Endothelial cell of umbilical vein (primary cell): ENCODE results near the gene TTLL13. TPM values are rescaled to one million over a fixed set of nuclear protein-coding genes. Genes with fewer than 3 reads are reported as not detected.

ENCODE experiments used
- BruUV-seq: library from RNA; stranded (reverse); fragments of 400-500 nt; replicated peaks from 2 replicates; lab custom pipeline; 2021; lab: Mats Ljungman, UMichigan
- CTCF ChIA-PET: fragments of 300-600, 350-600 bp; sonication (Branson Sonifier 250); formaldehyde crosslinking; loops from one replicate; lab custom pipeline; 2021; ENCODE audit warnings: antibody characterized with exemption, inconsistent platforms; lab: Charles Lee
- POLR2A ChIA-PET: fragments of 300-600, 350-600 bp; sonication (Branson Sonifier 250); formaldehyde crosslinking; loops from one replicate; lab custom pipeline; 2021; ENCODE audit warnings: antibody characterized with exemption, inconsistent platforms; lab: Charles Lee
- DNase-seq: peaks from one replicate; pipeline ENCODE4 v3.0.0-alpha.2; 2011; ENCODE audit warnings: low read depth, low spot score
- FAIRE-seq: peaks from 2 replicates; lab custom pipeline; 2011; peaks lifted over from hg19 to GRCh38; lab: Jason Lieb, UNC
- H2AFZ ChIP-seq: 2 replicates; pipeline ENCODE4 v1.6.0; 2012; ENCODE audit warnings: low read depth, low read length, control low read depth, inconsistent platforms
- H3K27ac ChIP-seq: 2 replicates; pipeline ENCODE4 v1.5.1; 2011; ENCODE audit warnings: low read depth, mild to moderate bottlenecking, control low read depth, low read length, moderate library complexity; ENCODE audit not compliant: insufficient read depth
- H3K27me3 ChIP-seq, 2 experiments: 2 replicates each; pipeline versions ENCODE4 v1.6.0 to v1.6.1; 2011; ENCODE audit warnings: low read length in 2 of 2, mixed read lengths in 1 of 2; ENCODE audit not compliant: control insufficient read depth in 2 of 2, insufficient read depth in 2 of 2
- H3K36me3 ChIP-seq, 2 experiments: 2 replicates in 1 of 2; 3 replicates in 1 of 2; pipeline ENCODE4 v1.5.1; 2011; ENCODE audit warnings: low read length in 2 of 2, mild to moderate bottlenecking in 1 of 2, moderate library complexity in 1 of 2; ENCODE audit not compliant: control insufficient read depth in 2 of 2, insufficient read depth in 2 of 2; ENCODE audit errors: extremely low read depth in 1 of 2
- H3K4me1 ChIP-seq: 3 replicates; pipeline ENCODE4 v1.5.1; 2011; ENCODE audit warnings: mild to moderate bottlenecking, low read length; ENCODE audit not compliant: control insufficient read depth, insufficient read depth; ENCODE audit errors: extremely low read depth
- H3K4me2 ChIP-seq: 2 replicates; pipeline ENCODE4 v1.6.1; 2011; ENCODE audit warnings: low read length, control low read depth, mixed read lengths; ENCODE audit not compliant: insufficient read depth
- H3K4me3 ChIP-seq, 3 experiments: fragments of 200-600 bp in 1 of 3; sonication (generic), shearing (Covaris generic) in 1 of 3; replicated peaks in 1 of 3; 2 replicates each; pipeline ENCODE4 v1.5.1; 2011 to 2016; ENCODE audit warnings: control low read depth in 3 of 3, low read length in 3 of 3, mild to moderate bottlenecking in 2 of 3, inconsistent platforms in 1 of 3, low read depth in 1 of 3, moderate library complexity in 1 of 3; ENCODE audit not compliant: insufficient read depth in 1 of 3
- H3K79me2 ChIP-seq: 2 replicates; pipeline ENCODE4 v1.6.0; 2012; ENCODE audit warnings: low read length, inconsistent platforms; ENCODE audit not compliant: control insufficient read depth, insufficient read depth
- H3K9ac ChIP-seq: replicated peaks from 2 replicates; pipeline ENCODE3; 2011; ENCODE audit warnings: low read length, control low read depth; ENCODE audit not compliant: insufficient read depth; ENCODE audit errors: extremely low read depth
- H3K9me1 ChIP-seq: replicated peaks from 3 replicates; pipeline ENCODE4 v1.6.0; 2011; ENCODE audit warnings: mild to moderate bottlenecking, low read length; ENCODE audit not compliant: control insufficient read depth, insufficient read depth; ENCODE audit errors: extremely low read depth
- H3K9me3 ChIP-seq: replicated peaks from 2 replicates; pipeline ENCODE4 v1.5.1; 2012; ENCODE audit warnings: low read length, inconsistent platforms; ENCODE audit not compliant: control insufficient read depth, insufficient read depth
- H4K20me1 ChIP-seq: replicated peaks from 2 replicates; pipeline ENCODE3; 2011; ENCODE audit warnings: mild to moderate bottlenecking, low read length; ENCODE audit not compliant: control insufficient read depth, insufficient read depth; ENCODE audit errors: extremely low read depth
- EZH2 ChIP-seq: IDR thresholded peaks from 2 replicates; pipeline ENCODE4 v1.6.1; 2012; ENCODE audit warnings: borderline replicate concordance, low read depth, mild to moderate bottlenecking, moderate library complexity, low read length, inconsistent platforms; ENCODE audit not compliant: severe bottlenecking
- FOS ChIP-seq: IDR thresholded peaks from 2 replicates; pipeline ENCODE4 v1.6.1; 2011; ENCODE audit warnings: mild to moderate bottlenecking, low read length, moderate library complexity, borderline replicate concordance; ENCODE audit not compliant: insufficient read depth
- GATA2 ChIP-seq: IDR thresholded peaks from 2 replicates; pipeline ENCODE4 v1.7.0; 2011; ENCODE audit warnings: low read depth, mild to moderate bottlenecking, moderate library complexity, mixed read lengths, low read length; ENCODE audit not compliant: insufficient read length, insufficient read depth
- JUN ChIP-seq: IDR thresholded peaks from 2 replicates; pipeline ENCODE4 v1.6.1; 2011; ENCODE audit warnings: borderline replicate concordance, low read depth; ENCODE audit not compliant: insufficient read length, insufficient read depth
- MYC ChIP-seq: IDR thresholded peaks from one replicate; pipeline ENCODE4 v1.6.1; 2011; ENCODE audit warnings: mild to moderate bottlenecking, low read depth, low read length
- POLR2A ChIP-seq: IDR thresholded peaks from 2 replicates; pipeline ENCODE4 v1.6.1; 2012; ENCODE audit warnings: low read depth, mild to moderate bottlenecking, control low read depth, low read length
- POLR2AphosphoS5 ChIP-seq: IDR thresholded peaks from 2 replicates; pipeline ENCODE4 v1.6.1; 2012; ENCODE audit warnings: low read depth, mild to moderate bottlenecking, control low read depth, low read length, moderate library complexity; ENCODE audit not compliant: insufficient read depth
- dilution Hi-C: fragments of 300-500 bp; cut with MboI; formaldehyde crosslinking; loops from one replicate; pipeline ENCODE4 v1.15.0; 2019; ENCODE audit warnings: low sequenced_read_pairs; ENCODE audit not compliant: extremely low pct_ligation_motif_present
- intact Hi-C: fragments of 100-400 bp; cut with micrococcal nuclease; formaldehyde crosslinking; loops from one replicate; pipeline ENCODE4 v1.10.0; 2022
- polyA plus RNA-seq, 4 experiments: library from polyadenylated mRNA; depleted of rRNA in 3 of 4; stranded (reverse) in 3 of 4; unstranded in 1 of 4; fragments of >200 nt; gene quantifications; 2 replicates each; pipeline versions ENCODE4 v1.2.1 to v1.2.3, GENCODE V29; 2011 to 2012; ENCODE audit warnings: missing spikeins in 1 of 4
- total RNA-seq: library from RNA; stranded (reverse); gene quantifications from 2 replicates; pipeline ENCODE4 v1.2.3, GENCODE V29; 2021
- TF ChIP-seq, protein P1 (sequence below), 2 donors: IDR thresholded peaks; 1 replicate in 1 of 2; 2 replicates in 1 of 2; pipeline ENCODE4 v1.5.1; 2011; ENCODE audit warnings: low read length in 2 of 2, mild to moderate bottlenecking in 2 of 2, moderate library complexity in 2 of 2, control low read depth in 1 of 2, inconsistent platforms in 1 of 2, low read depth in 1 of 2; ENCODE audit not compliant: insufficient read depth in 1 of 2; ENCODE audit errors: extremely low read depth in 1 of 2
- TF ChIP-seq, protein P2 (sequence below): IDR thresholded peaks from 2 replicates; pipeline ENCODE4 v1.6.1; 2011; ENCODE audit not compliant: insufficient read depth, insufficient read length

Gene TTLL13
- total and polyA plus RNA-seq, 2 donors (not counting 3 experiments of a cell fraction or from before 2014, with no cell fraction given), result 0.04 TPM; not detected in 1

- Histone ChIP-seq H3K4me1 (peaks cover 51% of the 10 kb centered on the region), H3K9me1 (no peaks in the 10 kb centered on the region), H3K27me3 (no peaks in the 10 kb centered on the region), H4K20me1 (no peaks in the 10 kb centered on the region), H3K27ac (peak overlapping the region; percentile 76), H3K9me3 (no peaks in the 10 kb centered on the region), H2AFZ (peak overlapping the region; percentile 29), H3K79me2 (peaks cover 48% of the 10 kb centered on the region), H3K36me3 (peaks cover 7 to 11% of the 10 kb centered on the region in 2 experiments), H3K4me2 (peak overlapping the region; percentile 98), H3K4me3 (peak overlapping the region; percentile 82 to 95 (median 85)), H3K9ac (peak overlapping the region; percentile 84)
- peak; percentile 70 for FAIRE-seq
- TF ChIP-seq JUN (no peak), GATA2 (no peak)
- CTCF ChIA-PET, result interaction anchor here (0.6 to 1.2 kb wide), 7 partner anchors 17 to 129 kb away, joined by 3 to 8 read pairs (median 3); partner anchors contain the start of genes CIB1, GDPGP1, SEMA4B and TTLL13
- intact Hi-C loops (no loop called here), dilution Hi-C loops (no loop called here)
- DNase-seq, result no peak
- POLR2A ChIA-PET, result interaction anchor here (1.1 kb wide), 1 partner anchor 32 kb away, joined by 6 read pairs; the partner anchor contains the start of genes CIB1 and GDPGP1
- no TSS peak for BruUV-seq
Measured at GRCh38 chr15:90266061-90266431, 16.7 kb downstream of the TTLL13 start.

- Histone ChIP-seq H3K4me3 (peak overlapping the region; percentile 82 to 95 (median 85)), H3K9ac (peak overlapping the region; percentile 84), H4K20me1 (no peaks in the 10 kb centered on the region), H3K9me1 (no peaks in the 10 kb centered on the region), H3K4me2 (peak overlapping the region; percentile 98), H3K79me2 (peaks cover 53% of the 10 kb centered on the region), H3K36me3 (peaks cover 12% of the 10 kb centered on the region in 2 experiments), H3K9me3 (no peaks in the 10 kb centered on the region), H2AFZ (peak overlapping the region; percentile 29), H3K27me3 (no peaks in the 10 kb centered on the region), H3K27ac (peak overlapping the region; percentile 76), H3K4me1 (peaks cover 47% of the 10 kb centered on the region)
- CTCF ChIA-PET, result interaction anchor here (1.0 to 1.2 kb wide), 2 partner anchors 33 to 52 kb away, joined by 3 to 8 read pairs; partner anchors contain the start of genes CIB1 and GDPGP1
- dilution Hi-C loops, result no loop called here
- no TSS peak for BruUV-seq
- POLR2A ChIA-PET, result interaction anchor here (1.1 kb wide), 1 partner anchor 33 kb away, joined by 6 read pairs; the partner anchor contains the start of genes CIB1 and GDPGP1
- FAIRE-seq (no peak), DNase-seq (no peak)
- intact Hi-C loops, result no loop called here
- TF ChIP-seq POLR2A (no peak), FOS (no peak), GATA2 (no peak), POLR2AphosphoS5 (no peak), MYC (no peak), JUN (no peak), EZH2 (no peak)
- TF ChIP-seq, protein P1, sequence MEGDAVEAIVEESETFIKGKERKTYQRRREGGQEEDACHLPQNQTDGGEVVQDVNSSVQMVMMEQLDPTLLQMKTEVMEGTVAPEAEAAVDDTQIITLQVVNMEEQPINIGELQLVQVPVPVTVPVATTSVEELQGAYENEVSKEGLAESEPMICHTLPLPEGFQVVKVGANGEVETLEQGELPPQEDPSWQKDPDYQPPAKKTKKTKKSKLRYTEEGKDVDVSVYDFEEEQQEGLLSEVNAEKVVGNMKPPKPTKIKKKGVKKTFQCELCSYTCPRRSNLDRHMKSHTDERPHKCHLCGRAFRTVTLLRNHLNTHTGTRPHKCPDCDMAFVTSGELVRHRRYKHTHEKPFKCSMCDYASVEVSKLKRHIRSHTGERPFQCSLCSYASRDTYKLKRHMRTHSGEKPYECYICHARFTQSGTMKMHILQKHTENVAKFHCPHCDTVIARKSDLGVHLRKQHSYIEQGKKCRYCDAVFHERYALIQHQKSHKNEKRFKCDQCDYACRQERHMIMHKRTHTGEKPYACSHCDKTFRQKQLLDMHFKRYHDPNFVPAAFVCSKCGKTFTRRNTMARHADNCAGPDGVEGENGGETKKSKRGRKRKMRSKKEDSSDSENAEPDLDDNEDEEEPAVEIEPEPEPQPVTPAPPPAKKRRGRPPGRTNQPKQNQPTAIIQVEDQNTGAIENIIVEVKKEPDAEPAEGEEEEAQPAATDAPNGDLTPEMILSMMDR (IDR thresholded peaks at IDR 0.05; ENCODE audit: extremely low read depth in 1 of 2, insufficient read depth in 1 of 2, low read depth in 1 of 2, low read length in 2 of 2), result no peak
- TF ChIP-seq, protein P2, sequence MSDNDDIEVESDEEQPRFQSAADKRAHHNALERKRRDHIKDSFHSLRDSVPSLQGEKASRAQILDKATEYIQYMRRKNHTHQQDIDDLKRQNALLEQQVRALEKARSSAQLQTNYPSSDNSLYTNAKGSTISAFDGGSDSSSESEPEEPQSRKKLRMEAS, result no peak
Measured at GRCh38 chr15:90266485-90266884, 17.1 kb downstream of the TTLL13 start.
